ENCODE data around the gene KIF13A. TPM values are rescaled to one million over a fixed set of nuclear protein-coding genes. Genes with fewer than 3 reads are reported as not detected.

Gene KIF13A
- total and polyA plus RNA-seq, 9 of the 15 experiments (the other 6 are each of a cell fraction or from before 2014, with no cell fraction given) = 3.6 to 44.3 (median 29.7) TPM

- TF ChIP-seq, protein P1, sequence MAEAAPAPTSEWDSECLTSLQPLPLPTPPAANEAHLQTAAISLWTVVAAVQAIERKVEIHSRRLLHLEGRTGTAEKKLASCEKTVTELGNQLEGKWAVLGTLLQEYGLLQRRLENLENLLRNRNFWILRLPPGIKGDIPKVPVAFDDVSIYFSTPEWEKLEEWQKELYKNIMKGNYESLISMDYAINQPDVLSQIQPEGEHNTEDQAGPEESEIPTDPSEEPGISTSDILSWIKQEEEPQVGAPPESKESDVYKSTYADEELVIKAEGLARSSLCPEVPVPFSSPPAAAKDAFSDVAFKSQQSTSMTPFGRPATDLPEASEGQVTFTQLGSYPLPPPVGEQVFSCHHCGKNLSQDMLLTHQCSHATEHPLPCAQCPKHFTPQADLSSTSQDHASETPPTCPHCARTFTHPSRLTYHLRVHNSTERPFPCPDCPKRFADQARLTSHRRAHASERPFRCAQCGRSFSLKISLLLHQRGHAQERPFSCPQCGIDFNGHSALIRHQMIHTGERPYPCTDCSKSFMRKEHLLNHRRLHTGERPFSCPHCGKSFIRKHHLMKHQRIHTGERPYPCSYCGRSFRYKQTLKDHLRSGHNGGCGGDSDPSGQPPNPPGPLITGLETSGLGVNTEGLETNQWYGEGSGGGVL (CRISPR knock-in tag; IDR thresholded peaks at IDR 0.05) = no peak
- TF ChIP-seq, protein P2, sequence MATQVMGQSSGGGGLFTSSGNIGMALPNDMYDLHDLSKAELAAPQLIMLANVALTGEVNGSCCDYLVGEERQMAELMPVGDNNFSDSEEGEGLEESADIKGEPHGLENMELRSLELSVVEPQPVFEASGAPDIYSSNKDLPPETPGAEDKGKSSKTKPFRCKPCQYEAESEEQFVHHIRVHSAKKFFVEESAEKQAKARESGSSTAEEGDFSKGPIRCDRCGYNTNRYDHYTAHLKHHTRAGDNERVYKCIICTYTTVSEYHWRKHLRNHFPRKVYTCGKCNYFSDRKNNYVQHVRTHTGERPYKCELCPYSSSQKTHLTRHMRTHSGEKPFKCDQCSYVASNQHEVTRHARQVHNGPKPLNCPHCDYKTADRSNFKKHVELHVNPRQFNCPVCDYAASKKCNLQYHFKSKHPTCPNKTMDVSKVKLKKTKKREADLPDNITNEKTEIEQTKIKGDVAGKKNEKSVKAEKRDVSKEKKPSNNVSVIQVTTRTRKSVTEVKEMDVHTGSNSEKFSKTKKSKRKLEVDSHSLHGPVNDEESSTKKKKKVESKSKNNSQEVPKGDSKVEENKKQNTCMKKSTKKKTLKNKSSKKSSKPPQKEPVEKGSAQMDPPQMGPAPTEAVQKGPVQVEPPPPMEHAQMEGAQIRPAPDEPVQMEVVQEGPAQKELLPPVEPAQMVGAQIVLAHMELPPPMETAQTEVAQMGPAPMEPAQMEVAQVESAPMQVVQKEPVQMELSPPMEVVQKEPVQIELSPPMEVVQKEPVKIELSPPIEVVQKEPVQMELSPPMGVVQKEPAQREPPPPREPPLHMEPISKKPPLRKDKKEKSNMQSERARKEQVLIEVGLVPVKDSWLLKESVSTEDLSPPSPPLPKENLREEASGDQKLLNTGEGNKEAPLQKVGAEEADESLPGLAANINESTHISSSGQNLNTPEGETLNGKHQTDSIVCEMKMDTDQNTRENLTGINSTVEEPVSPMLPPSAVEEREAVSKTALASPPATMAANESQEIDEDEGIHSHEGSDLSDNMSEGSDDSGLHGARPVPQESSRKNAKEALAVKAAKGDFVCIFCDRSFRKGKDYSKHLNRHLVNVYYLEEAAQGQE (IDR thresholded peaks at IDR 0.05; ENCODE audit: borderline replicate concordance) = peak; percentile 61; the same call in 1 of the 2 replicates
- TF ChIP-seq, protein P2 (CRISPR knock-in tag; IDR thresholded peaks at IDR 0.05; ENCODE audit: low read depth) = no peak
- TF ChIP-seq THAP7 (CRISPR knock-in tag; IDR thresholded peaks at IDR 0.05) (no peak), NCOA6 (IDR thresholded peaks at IDR 0.05) (no peak), ZNF444 (CRISPR knock-in tag; IDR thresholded peaks at IDR 0.05) (no peak), CBFB (CRISPR knock-in tag; IDR thresholded peaks at IDR 0.05) (peak; percentile 100), SAFB2 (IDR thresholded peaks at IDR 0.05; ENCODE audit: borderline replicate concordance, low read depth, low read length, severe bottlenecking) (no peak), COPS2 (conservative IDR thresholded peaks at IDR 0.05) (no peak), BHLHE40 (IDR thresholded peaks at IDR 0.05; ENCODE audit: low read length) (peak; percentile 75), HSF4 (CRISPR knock-in tag; IDR thresholded peaks at IDR 0.05; ENCODE audit: borderline replicate concordance) (no peak), PHTF2 (CRISPR knock-in tag; IDR thresholded peaks at IDR 0.05) (no peak), ERF (CRISPR knock-in tag; IDR thresholded peaks at IDR 0.05) (peak; percentile 74), DNMT1 (IDR thresholded peaks at IDR 0.05) (no peak)
- TF ChIP-seq, protein P3, sequence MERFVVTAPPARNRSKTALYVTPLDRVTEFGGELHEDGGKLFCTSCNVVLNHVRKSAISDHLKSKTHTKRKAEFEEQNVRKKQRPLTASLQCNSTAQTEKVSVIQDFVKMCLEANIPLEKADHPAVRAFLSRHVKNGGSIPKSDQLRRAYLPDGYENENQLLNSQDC (CRISPR knock-in tag; IDR thresholded peaks at IDR 0.05) = no peak
- TF ChIP-seq, protein P4, sequence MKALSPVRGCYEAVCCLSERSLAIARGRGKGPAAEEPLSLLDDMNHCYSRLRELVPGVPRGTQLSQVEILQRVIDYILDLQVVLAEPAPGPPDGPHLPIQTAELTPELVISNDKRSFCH (CRISPR knock-in tag; IDR thresholded peaks at IDR 0.05) = no peak
- TF ChIP-seq, protein P4 (tag; IDR thresholded peaks at IDR 0.05) = peak; percentile 92; the same call in 1 of the 2 replicates
Measured at GRCh38 chr6:17962436-17963031, 24.9 kb downstream of the KIF13A start (continued).
